ENCODE measurements around the gene FKBP1B.

DNA sequence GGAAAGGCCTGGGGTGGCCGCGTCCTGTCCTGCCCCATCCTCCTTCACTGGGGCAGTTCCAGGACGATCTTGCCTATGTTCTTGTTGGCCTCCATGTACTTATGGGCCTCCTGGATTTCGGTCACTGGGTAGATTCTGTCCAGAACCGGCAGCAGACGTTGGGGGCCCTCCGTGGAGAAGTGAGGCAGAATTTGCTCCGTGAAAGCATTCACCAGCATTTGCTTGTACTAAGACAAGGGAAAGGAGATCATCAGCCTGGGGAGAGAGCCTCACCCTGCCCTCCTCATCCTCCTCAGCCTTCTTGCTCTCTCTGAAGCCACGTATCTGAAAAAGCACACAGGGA lies 28.0 kb downstream of the FKBP1B start:
- no peak for TF ChIP-seq EZH2 (IDR thresholded peaks at IDR 0.05)
- no peak for TF ChIP-seq POLR2AphosphoS5 (IDR thresholded peaks at IDR 0.05; ENCODE audit: borderline replicate concordance, low read depth, low read length)
